Glomerular endothelial cell (primary cell): ENCODE results near the gene ADSL. TPM values are rescaled to one million over a fixed set of nuclear protein-coding genes. Genes with fewer than 3 reads are reported as not detected.
A peak's percentile ranks its signal among the peaks of the same experiment; 100 is the strongest.
"Not testable (repeated sequence)": the region's sequence is repeated elsewhere in the genome, so short reads cannot be mapped to it uniquely, and the experiment has no call there.

Source experiments
- DNase-seq: peaks from one replicate; pipeline ENCODE4 v3.0.0-alpha.2; 2011; ENCODE audit warnings: low read depth, low spot score; ENCODE audit errors: extremely low read depth
- total RNA-seq: library from RNA; depleted of rRNA; stranded (reverse); fragments of >200 nt; gene quantifications from 2 replicates; pipeline ENCODE4 v1.2.3, GENCODE V29; 2015

Gene ADSL
- total RNA-seq, 1 donor from 2014 or later = 81.6 TPM

DNA sequence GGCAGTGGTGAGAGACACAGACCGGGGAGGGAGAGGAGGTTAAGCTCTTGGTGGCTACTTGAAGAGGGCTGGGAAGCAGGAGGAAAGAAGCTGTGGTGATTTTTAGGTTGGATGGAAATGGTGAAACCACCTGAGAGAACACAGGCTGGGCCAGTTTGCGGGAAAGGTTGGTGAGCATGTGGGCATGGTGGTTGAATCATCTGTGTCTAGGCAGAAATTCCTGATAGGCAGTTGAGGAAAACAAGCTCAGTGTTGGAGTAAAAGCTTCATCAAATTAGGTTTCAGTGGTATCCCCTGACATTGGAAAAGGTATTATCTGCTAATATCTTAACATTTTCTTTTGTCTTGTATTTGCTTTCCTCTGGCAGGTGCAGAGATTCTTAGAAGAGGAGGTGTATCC is 19.8 kb downstream of the ADSL start:
- DNase-seq = no peak

DNA sequence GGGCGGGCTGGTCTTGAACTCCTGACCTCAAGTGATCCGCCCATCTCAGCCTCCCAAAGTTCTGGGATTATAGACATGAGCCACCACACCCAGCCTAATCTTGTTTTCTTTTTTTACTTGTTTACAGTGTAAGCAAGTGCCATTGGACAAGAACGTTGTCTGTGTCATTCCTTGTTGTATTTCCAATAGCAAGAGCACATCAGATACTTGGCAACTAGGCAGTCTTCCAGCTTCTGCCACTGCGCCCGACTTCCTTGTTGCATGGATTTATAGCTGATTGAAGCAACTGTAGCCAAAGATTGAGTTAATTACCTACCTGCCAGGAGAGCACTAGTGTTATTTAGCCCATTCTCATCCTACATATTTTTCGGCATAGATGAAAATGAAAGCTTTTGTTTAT is 21.0 kb downstream of the ADSL start:
- DNase-seq = no peak

DNA sequence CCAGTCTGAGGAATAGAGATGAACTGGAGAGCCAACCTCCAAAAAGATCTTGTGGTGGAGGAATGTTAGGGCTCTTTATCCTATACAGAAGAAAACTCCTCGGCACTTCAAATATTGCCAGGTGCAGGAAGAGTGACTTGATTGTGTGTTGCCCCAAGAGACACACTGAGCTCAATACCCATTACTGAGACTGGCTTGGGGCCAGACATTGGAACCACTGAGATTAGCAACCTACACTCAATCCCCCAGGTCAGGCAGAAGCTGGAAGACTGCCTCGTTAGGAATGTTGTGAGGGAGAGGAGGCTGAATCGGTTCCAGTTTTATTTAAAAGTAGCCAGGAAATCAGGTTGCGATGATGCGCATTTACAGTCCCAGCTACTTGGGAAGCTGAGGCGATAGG is 21.7 kb downstream of the ADSL start:
- no peak for DNase-seq

DNA sequence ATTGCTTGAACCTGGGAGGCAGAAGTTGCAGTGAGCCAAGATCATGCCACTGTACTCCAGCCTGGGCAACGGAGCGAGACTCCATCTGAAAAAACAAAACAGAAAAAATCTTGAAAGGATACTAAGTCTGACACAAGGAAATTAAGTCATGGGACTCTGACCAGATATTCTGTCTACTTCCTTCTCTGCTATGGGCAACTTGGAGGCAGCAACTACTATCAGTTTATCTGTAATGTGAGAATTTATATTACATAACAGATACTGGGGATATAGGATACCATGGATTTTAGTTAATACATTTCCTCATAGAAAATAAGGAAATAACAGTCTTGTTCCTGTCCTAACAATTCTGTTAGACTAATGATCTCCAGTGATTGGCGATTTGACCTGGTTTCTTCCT is 22.5 kb downstream of the ADSL start:
- no peak for DNase-seq

DNA sequence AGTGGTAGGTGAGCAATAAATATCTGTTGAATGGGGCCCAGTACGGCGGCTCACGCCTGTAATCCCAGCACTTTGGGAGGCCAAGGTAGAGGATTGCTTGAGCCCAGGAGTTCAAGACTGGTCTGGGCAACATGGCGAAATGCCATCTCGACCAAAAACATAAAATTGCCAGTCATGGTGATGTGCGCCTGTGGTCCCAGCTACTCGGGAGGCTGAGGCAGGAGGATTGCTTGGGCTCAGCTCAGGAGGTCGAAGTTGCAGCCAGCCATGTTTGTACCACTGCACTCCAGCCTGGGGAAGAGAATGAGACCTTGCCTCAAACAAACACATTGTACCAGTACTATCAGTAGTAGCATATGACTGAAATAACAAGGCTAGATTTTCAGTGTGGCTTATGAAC is 28.3 kb downstream of the ADSL start:
- DNase-seq = no peak

DNA sequence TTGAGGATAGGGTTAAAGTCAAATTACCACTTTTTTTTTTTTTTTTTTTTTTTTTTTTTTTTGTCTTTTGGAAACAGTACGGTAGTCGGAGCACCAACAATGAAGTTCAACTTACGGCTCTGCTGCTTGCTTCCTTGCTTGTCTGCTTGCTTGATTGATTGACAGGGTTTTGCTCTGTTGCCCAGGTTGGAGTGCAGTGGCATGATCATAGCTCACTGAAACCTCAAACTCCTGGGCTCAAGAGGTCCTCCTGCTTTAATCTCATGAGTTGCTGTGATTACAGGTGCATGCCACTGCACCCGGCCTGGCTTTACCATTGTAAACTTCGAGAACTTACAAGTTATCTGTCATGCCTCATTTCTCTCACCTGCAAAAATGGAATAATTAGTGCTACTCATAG is 29.8 kb downstream of the ADSL start:
- DNase-seq = no peak

DNA sequence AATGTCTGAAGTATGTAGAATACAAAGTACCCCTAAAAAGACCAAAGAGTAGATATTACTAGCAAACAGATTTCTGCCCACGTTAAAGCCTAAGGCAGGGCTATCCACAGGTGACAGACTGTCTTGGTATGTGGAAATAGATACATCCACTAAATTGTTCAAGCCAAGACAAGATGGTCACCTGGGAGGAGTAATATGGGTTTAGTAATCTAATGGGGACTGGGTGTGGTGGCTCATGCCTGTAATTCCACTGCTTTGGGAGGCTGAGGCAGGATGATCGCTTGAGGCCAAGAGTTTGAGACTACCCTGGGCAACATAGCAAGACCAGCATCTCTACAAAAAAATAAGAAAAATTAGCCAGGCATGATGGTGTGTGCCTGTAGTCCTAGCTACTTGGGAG is 31.6 kb downstream of the ADSL start:
- DNase-seq = no peak

DNA sequence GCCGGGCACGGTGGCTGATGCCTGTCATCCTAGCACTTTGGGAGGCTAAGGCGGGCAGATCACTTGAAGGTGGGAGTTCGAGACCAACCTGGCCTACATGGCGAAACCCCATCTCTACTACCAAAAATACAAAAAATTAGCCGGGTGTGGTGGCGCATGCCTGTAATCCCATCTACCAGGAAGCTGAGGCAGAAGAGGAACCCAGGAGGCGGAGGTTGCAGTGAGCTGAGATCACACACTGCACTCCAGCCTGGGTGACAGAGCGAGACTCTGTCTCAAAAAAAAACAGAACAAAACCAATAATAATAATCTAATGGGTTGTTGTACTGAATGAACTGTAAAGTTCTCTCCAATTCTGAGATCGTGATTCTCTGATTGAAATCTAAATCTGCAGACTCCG is 32.1 kb downstream of the ADSL start:
- DNase-seq = not testable (repeated sequence)

DNA sequence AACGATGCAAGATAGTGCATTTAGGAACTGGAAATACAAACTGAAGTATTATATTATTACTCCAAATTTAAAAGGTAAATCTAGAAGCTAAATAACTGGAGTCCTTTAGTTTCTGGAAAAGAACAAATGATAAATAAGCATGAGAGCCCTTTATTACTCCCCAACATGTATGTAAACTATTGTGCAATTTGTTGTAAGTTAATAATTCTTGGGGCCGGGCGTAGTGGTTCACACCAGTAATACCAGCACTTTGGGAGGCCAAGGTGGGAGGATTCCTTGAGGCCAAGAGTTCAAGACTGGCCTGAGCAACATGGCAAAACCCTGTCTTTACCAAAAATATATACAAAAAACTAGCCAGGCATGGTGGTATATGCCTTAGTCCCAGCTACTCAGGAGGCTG is 35.2 kb downstream of the ADSL start:
- DNase-seq = no peak

DNA sequence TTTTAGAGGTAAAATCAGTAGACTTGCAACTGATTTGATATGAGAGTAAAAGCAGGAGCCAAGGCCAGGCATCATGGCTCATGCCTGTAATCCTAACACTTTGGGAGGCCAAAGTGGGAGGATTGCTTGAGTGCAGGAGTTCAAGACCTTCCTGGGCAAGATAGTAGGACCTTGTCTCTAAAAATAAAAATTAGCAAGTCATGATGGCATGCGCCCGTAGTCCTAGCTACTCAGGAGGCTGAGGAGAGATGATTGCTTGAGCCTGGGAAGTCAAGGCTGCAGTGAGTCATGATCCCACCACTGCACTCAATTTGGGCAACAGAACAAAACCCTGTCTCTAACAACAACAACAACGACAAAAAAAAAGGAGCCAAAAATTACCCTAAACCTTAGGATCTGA is 37.6 kb downstream of the ADSL start:
- DNase-seq = no peak

DNA sequence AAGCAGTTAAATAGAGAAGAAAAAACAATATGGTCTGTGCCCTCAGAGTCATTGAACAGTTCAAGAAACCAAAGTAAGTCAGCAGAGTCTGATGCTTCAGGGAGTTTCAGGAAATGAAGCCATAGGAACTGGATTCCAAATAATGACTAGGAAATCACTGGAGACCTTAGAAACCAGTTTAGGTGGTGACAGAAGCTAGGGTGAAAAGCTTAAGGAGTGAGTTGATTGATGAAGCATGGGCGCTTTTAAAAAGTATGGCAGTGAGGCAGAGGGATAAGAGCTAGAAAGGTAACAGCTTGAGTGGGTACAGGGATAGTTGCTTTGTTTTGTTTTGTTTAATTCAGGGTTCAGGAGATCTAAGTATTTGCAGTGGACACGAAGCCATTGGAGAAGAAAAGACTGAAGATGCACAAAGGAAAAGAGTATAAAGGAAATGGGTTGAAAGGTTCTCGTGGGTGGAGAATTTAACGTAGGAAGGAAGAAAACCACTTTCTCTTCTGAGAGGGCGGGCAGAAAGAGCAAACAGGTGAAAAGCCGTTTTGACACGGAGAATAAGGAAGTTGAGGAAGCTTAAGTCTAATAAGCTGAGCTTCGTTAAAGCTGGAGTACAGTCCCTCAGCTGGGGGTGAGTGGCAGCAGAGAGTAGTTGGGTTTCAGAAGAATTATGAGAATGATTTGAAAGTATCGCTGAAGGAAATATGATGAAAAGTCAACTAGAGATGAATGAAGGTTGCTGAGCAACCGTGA is 38.9 kb downstream of the ADSL start:
- no peak for DNase-seq

DNA sequence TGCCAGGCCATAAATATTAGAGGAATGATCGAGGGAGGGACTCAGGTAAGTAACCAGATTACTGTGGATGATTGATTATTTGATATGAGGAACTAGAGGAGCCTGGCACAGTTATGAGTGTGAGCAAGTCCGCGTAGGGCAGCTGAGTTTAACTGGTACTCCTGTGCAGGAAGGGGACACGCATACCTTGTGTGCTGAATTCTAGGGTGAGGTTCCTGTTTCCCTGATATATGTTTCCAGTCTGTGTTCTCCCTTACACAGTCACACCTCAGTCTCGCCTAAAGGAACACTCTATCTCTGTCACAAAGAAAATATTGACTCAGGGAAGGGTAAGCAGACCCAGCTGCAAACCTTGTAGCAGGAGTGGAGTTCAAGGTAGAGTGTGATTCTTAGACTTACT is 41.4 kb downstream of the ADSL start:
- DNase-seq = no peak

DNA sequence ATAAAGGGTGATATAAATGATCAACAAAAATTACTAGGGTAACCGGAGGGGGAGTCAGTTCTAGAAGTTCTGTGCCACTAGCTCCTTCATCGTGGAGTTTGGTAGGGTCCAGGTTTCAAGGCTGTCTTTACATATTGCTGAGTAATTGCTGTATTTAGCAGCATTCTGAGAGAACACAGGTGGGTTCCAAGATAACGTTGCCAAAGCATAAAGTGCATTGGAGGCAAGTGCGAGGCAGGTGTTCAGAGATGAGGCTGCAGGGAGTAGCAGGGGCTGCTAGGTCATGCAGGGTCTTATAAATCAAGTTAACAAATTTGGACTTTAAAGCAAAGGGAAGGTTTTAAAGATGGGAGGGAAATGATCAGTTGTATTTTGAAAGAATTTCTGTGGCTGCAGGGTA is 41.9 kb downstream of the ADSL start:
- DNase-seq = no peak

DNA sequence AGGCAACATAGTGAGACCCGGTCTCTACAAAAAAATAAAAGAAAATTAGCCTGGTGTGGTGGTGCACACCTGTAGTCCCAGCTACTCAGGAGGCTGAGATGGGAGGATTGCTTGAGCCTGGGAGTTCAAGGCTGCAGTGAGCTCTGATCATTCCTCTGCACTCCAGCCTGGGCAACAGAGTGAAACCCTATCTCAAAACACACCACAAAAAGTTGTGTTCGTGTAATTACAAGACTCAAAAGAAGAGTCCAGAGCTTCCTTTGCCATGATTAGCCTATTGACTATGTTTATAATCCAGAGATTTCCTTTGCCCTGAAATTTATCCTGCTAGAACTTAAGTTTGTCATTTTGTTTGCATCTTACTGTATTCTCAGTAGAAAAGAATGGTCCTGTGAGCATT is 45.1 kb downstream of the ADSL start:
- no peak for DNase-seq

DNA sequence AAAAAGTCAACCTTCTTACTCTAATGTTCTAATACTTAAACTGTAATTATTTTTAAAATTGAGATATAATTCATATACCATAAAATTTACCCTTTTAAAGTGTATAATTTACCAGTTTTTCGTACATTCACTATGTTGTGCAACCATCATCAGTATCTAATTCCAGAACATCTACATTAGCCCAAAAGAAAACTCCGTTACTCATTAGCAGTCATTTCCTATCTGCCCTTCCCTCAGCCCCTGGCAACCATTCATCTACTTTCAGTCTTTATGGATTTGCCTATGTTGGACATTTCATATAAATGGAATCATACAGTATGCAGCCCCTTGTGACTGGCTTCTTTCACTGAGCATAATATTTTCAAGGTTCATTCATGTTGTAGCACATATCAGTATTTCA is 46.3 kb downstream of the ADSL start:
- no peak for DNase-seq

DNA sequence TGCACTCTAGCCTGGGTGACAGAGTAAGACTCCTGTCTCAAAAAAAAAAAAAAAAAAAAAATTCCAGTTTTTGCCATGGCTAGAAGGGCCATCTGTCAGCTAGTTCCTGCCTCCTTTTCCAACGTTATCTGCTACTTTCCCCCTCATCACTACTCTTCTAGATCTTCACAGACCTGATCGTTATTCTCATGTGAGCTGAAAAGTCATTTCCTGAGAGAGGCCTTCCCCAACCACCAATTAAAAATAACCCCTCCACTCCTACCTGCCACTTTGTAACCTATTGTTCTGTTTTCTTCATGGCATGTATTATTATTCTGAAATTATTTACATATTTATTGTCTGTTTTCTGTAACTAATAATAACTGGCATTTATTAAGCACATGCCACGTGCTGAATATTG is 48.3 kb downstream of the ADSL start:
- DNase-seq = no peak

DNA sequence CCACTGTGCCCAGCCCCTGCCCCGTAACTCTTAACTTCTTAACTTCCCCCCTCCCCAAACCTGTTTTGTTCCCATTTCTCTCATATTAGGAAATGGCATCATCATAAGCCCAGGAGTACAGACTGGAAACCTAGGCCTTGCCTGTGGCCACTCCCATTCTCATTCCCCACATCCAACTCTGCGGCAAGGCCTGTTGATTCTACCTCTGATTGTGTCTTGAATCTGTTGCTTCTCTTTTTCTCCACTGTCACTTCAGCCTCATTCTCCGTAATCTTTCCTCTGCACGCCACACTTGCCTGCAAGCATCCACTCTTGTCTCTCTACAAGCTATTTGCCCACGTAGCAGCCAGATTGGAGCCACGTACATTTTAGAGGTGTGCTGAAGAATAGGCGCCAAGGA is 49.3 kb downstream of the ADSL start:
- DNase-seq = no peak

DNA sequence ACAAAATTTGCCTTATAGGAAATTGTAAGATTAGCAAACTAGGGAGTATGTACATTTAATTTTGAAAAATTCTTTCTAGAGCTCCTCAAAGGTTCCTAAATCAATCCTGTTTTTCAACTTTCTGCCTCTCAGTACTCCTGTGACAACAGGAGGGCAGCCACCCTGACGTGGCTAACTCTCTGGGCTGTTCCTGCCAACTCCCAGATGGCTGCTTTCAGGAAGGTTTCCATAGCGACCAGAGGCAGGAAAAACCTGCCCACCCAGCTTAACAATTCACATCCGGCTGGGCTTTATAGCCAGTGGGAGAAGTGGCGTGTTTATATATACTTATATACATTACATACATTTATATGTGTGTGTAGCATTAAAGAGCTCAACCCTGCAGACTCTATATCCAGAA is 50.6 kb downstream of the ADSL start:
- DNase-seq = peak; percentile 73

DNA sequence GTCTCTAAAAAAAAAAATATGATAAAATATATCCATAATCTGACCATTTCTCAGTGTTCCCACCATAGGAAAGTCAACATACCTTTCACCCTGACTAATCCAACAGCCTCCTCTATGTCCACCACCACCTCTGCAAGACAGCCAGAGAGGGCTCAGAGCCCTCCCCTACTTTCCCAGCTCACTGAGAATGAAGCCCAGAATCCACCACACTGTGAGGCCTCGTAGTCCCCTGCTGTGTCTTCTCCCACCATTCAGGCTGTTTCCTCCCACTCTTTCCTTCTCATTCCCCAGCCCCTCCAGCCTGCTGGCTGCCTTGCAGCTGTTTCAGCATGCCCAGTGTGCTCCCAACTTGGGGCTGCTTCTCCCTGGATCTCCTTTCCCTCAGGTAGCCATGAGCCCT is 51.1 kb downstream of the ADSL start:
- DNase-seq = no peak

DNA sequence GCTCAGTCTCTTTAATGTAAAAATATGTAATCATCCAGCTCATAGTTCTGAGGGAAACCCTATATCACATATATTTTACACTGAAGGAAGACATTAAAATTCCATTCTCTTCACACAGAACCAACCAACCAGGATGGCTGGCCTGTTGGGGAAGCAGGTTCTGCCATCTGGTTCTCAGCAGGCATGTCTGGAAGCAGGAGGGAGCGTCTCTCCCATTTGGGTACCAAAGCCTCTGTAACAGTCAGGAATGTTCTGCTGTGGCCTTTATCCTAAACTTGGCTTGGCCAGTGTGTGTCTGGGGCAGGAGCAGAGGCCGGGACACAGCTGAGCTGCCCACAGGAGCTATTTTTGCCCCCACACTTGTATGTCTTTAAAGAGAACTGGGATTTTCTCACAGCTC is 53.3 kb downstream of the ADSL start:
- DNase-seq = no peak

DNA sequence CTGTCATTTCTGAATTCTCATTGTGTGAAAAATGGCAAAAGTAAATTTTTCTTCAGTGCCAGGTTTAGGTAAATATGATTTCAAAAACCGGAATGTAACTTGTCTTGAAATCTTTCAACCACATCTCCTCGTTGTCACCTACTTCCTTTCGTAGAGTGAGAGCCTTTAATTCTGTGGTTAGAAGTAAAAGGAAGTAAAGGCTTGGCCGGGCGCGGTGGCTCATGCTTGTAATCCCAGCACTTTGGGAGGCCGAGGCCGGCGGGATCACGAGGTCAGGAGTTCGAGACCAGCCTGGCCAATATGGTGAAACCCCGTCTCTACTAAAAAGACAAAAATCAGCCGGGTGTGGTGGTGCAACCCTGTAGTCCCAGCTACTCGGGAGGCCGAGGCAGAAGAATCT is 53.9 kb downstream of the ADSL start:
- DNase-seq = no peak

DNA sequence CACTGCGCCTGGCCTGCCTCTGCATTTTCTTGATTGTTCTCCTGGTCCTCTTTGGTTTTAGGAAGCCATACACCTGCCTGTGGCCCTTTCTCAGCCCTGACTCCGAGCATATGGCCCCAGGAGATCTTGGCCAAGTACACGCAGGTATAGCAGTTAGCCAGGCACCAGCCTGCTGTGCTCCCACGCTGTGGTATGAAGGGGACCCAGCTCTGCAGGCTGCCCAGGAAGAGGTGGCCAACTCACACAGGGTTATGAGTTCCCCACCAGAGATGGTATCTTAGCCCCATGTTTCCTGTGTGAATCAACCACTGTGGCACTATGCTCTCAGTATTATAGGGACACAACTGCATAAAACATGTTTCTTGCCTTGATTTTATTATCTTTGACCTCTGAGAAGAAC is 55.2 kb downstream of the ADSL start:
- no peak for DNase-seq

DNA sequence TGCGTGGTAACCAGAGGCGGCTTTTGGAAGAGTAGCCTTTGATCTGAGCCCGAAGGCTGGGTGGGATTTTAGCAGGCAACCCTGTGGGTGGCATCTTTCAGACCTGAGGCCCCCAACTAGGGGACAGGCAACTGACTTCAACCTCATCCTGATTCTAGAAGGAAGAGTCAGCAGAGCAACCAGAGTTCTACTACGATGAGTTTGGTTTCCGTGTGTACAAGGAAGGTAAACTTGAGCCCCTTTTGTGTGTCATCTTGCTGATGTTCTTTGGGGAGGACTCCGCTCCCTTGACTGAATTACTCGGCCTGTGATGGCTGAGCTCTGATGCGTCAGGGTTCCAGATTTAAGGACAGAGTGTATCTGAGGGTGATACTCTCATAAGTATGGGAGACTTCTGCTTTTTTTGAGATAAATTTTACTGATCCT is 55.7 kb downstream of the ADSL start:
- no peak for DNase-seq
